Measurements from ENCODE around the gene ITPR2.

- TF ChIP-seq ZNF546 (CRISPR knock-in tag; conservative IDR thresholded peaks at IDR 0.05) (no peak), ZNF609 (CRISPR knock-in tag; IDR thresholded peaks at IDR 0.05; ENCODE audit: borderline replicate concordance) (no peak), ZNF850 (CRISPR knock-in tag; conservative IDR thresholded peaks at IDR 0.05) (no peak), EZH2 (conservative IDR thresholded peaks at IDR 0.05; ENCODE audit: low read depth, low read length) (no peak), JUND (CRISPR knock-in tag; IDR thresholded peaks at IDR 0.05) (no peak)
Observed at GRCh38 chr12:26345471-26346003, 487.5 kb downstream of the ITPR2 start.
